A549 (cell line): ENCODE data around the gene BRI3BP. TPM values are rescaled to one million over a fixed set of nuclear protein-coding genes. Genes with fewer than 3 reads are reported as not detected.
A peak's percentile ranks its signal among the peaks of the same experiment; 100 is the strongest.

Source experiments
- ATAC-seq, 2 experiments: fragments of 200-7000 bp in 1 of 2; fragments of >200 bp in 1 of 2; cut with Nextera tagmentation in 1 of 2; cut with Tn5 transposase in 1 of 2; 3 replicates each; pipeline versions ENCODE4 v1.8.0 to v1.9.1; 2018 to 2020; ENCODE audit warnings: mild to moderate bottlenecking in 1 of 2, moderate library complexity in 1 of 2
- CTCF ChIA-PET: fragments of 300-600 bp; sonication (Branson Sonifier 250); formaldehyde crosslinking; extraction: SDS; loops from one replicate; lab custom pipeline; 2021; ENCODE audit warnings: antibody characterized with exemption, inconsistent platforms; lab: Yijun Ruan, JAX
- POLR2A ChIA-PET: fragments of 350-600 bp; formaldehyde crosslinking; extraction: SDS; loops from one replicate; lab custom pipeline; 2021; ENCODE audit warnings: antibody characterized with exemption, inconsistent platforms; lab: Yijun Ruan, JAX
- DNase-seq, 2 experiments: peaks; one replicate each; pipeline versions ENCODE4 v3.0.0 to v3.0.0-alpha.2; 2011 to 2016; ENCODE audit warnings: low read depth in 1 of 2, low spot score in 1 of 2
- FAIRE-seq: peaks from 2 replicates; lab custom pipeline; 2011; peaks lifted over from hg19 to GRCh38; lab: Jason Lieb, UNC
- H3K27ac ChIP-seq, 2 experiments: fragments of >200 bp; sonication (Bioruptor Twin); formaldehyde crosslinking; 3 replicates each; pipeline ENCODE4 v1.5.1; 2016 to 2017
- H3K4me1 ChIP-seq: fragments of >200 bp; sonication (Bioruptor Twin); formaldehyde crosslinking; 3 replicates; pipeline ENCODE4 v1.6.1; 2016
- H3K4me2 ChIP-seq: fragments of >200 bp; sonication (Bioruptor Twin); formaldehyde crosslinking; 3 replicates; pipeline ENCODE4 v1.6.1; 2016
- H3K4me3 ChIP-seq: fragments of >200 bp; sonication (Bioruptor Twin); formaldehyde crosslinking; 3 replicates; pipeline ENCODE4 v1.5.1; 2016
- H3K9me3 ChIP-seq: fragments of >200 bp; sonication (Bioruptor Twin); formaldehyde crosslinking; 3 replicates; pipeline ENCODE4 v1.6.1; 2016
- ELK1 ChIP-seq: fragments of 150-350 bp; IDR thresholded peaks from 2 replicates; pipeline ENCODE4 v1.6.1; 2014; ENCODE audit warnings: low read depth, mild to moderate bottlenecking, low read length
- EP300 ChIP-seq, 2 experiments: fragments of >200 bp; sonication (Bioruptor Twin); formaldehyde crosslinking; IDR thresholded peaks; 2 replicates in 1 of 2; 3 replicates in 1 of 2; pipeline ENCODE4 v1.6.1; 2016 to 2017
- FOSL2 ChIP-seq, 2 experiments: fragments of 450-650 bp in 1 of 2; fragments of >200 bp in 1 of 2; sonication (Bioruptor Twin) in 1 of 2; formaldehyde crosslinking; IDR thresholded peaks; 2 replicates each; pipeline versions ENCODE4 v1.5.0 to v1.6.1; 2016 to 2020; ENCODE audit warnings: mild to moderate bottlenecking in 1 of 2, moderate library complexity in 1 of 2
- HOXB5 ChIP-seq: fragments of 250-450 bp; sonication (Bioruptor Pico); IDR thresholded peaks from 2 replicates; pipeline ENCODE4 v1.5.0; 2020; ENCODE audit warnings: mild to moderate bottlenecking, moderate library complexity
- NFE2L2 ChIP-seq: fragments of 150-350 bp; conservative IDR thresholded peaks from 2 replicates; pipeline ENCODE4 v1.6.1; 2014; ENCODE audit warnings: low read length
- NR3C1 ChIP-seq: fragments of >200 bp; sonication (Bioruptor Twin); formaldehyde crosslinking; IDR thresholded peaks from 3 replicates; pipeline ENCODE4 v1.6.1; 2017
- POLR2A ChIP-seq: IDR thresholded peaks from 2 replicates; pipeline ENCODE4 v1.6.1; 2012; ENCODE audit warnings: mild to moderate bottlenecking, low read length
- TFCP2L1 ChIP-seq: fragments of 250-450 bp; sonication (Bioruptor Pico); IDR thresholded peaks from 2 replicates; pipeline ENCODE4 v1.5.0; 2021; ENCODE audit warnings: mild to moderate bottlenecking
- WGBS: methylation state at CpG from one replicate; pipeline ENCODE4 v1.1.6; 2017; ENCODE audit errors: missing lambda C conversion rate; 5-methylcytosine and 5-hydroxymethylcytosine counted together
- polyA plus RNA-seq, 4 experiments: library from polyadenylated mRNA; depleted of rRNA in 3 of 4; stranded (reverse); fragments of >200 nt; fragmentation: RNase III in 1 of 4; extraction: RNeasy Plus Mini Kit Qiagen cat#74134 plus additional on column Dnase treatment in 1 of 4; gene quantifications; 2 replicates in 3 of 4; 3 replicates in 1 of 4; pipeline ENCODE4 v1.2.3, GENCODE V29; 2011 to 2017
- small RNA-seq, 6 experiments: library from RNA; depleted of rRNA; stranded (forward); fragments of <200 nt; gene quantifications; one replicate each; pipeline ENCODE3, GENCODE V24; 2012

The BRI3BP gene
- polyA plus RNA-seq, 2 of the 4 experiments (the other 2 are of a cell fraction): 25.0 to 25.9 TPM

- H3K27ac ChIP-seq: no peak overlapping the region; a peak in 1 of 6 replicates
- H3K4me1 ChIP-seq: no peaks in the 10 kb centered on the region
- no peak overlapping the region for H3K4me3 ChIP-seq
- no peak for DNase-seq
- no peak for FAIRE-seq
- H3K9me3 ChIP-seq: no peaks in the 10 kb centered on the region
- ChIA-PET POLR2A (no interaction called here), CTCF (no interaction called here)
- 86% methylated on average over 15 of the region's 15 CpGs for WGBS
- TF ChIP-seq EP300 (IDR thresholded peaks at IDR 0.05) (no peak), NFE2L2 (no peak), TFCP2L1 (CRISPR knock-in tag) (no peak), POLR2A (no peak), ELK1 (no peak), NR3C1 (no peak), FOSL2 (IDR thresholded peaks at IDR 0.05) (no peak), FOSL2 (CRISPR knock-in tag; IDR thresholded peaks at IDR 0.05) (no peak), HOXB5 (CRISPR knock-in tag) (no peak)
- ATAC-seq: peak; percentile 34 to 44; a peak in 3 of 6 replicates
- H3K4me2 ChIP-seq: no peak overlapping the region
Observed at GRCh38 chr12:125079648-125080645, 86.5 kb downstream of the BRI3BP start.

Small RNA genes within 50 kb of the gene (small RNA-seq; reads per million reads assigned to genes)
- 0 reads per million in 6 experiments for gene AC122688.1

Other genes with a start within 250 kb of the BRI3BP start
- gene SCARB1, start 129.8 kb upstream of the BRI3BP start, polyA plus RNA-seq (2011; rRNA removed): 81.1 and 111 TPM in 2 replicates
- gene SCARB1, start 129.8 kb upstream of the BRI3BP start, polyA plus RNA-seq (2017; fragmentation: RNase III; extraction: RNeasy Plus Mini Kit Qiagen cat#74134 plus additional on column Dnase treatment): 151 to 160 TPM (median 154 TPM) in 3 replicates
- 2,000 and 2,573 TPM in 2 replicates for gene UBC, start 79.0 kb upstream of the BRI3BP start, polyA plus RNA-seq (2011; rRNA removed)
- 993 to 1,034 TPM (median 1,028 TPM) in 3 replicates for gene UBC, start 79.0 kb upstream of the BRI3BP start, polyA plus RNA-seq (2017; fragmentation: RNase III; extraction: RNeasy Plus Mini Kit Qiagen cat#74134 plus additional on column Dnase treatment)
- 16.7 and 20.4 TPM in 2 replicates for gene DHX37, start 4.5 kb upstream of the BRI3BP start, polyA plus RNA-seq (2011; rRNA removed)
- 37.5 to 37.7 TPM (median 37.6 TPM) in 3 replicates for gene DHX37, start 4.5 kb upstream of the BRI3BP start, polyA plus RNA-seq (2017; fragmentation: RNase III; extraction: RNeasy Plus Mini Kit Qiagen cat#74134 plus additional on column Dnase treatment)
- gene AACS, start 71.8 kb downstream of the BRI3BP start, polyA plus RNA-seq (2011; rRNA removed): 18.6 and 19.3 TPM in 2 replicates
- 17.2 to 20.5 TPM (median 20.4 TPM) in 3 replicates for gene AACS, start 71.8 kb downstream of the BRI3BP start, polyA plus RNA-seq (2017; fragmentation: RNase III; extraction: RNeasy Plus Mini Kit Qiagen cat#74134 plus additional on column Dnase treatment)
- gene TMEM132B, start 192.7 kb downstream of the BRI3BP start, polyA plus RNA-seq (2011; rRNA removed): 0.03 and 0.29 TPM in 2 replicates
- gene TMEM132B, start 192.7 kb downstream of the BRI3BP start, polyA plus RNA-seq (2017; fragmentation: RNase III; extraction: RNeasy Plus Mini Kit Qiagen cat#74134 plus additional on column Dnase treatment): 0.01 to 0.04 TPM (median 0.04 TPM) in 3 replicates